ENCODE data around the gene FBN3.
"Not testable (repeated sequence)": the region's sequence is repeated elsewhere in the genome, so short reads cannot be mapped to it uniquely, and the experiment has no call there.

Gene FBN3

GRCh38 chr19:8180018-8180417 is 30.6 kb upstream of the FBN3 start:
- TF ChIP-seq CTCF (conservative IDR thresholded peaks at IDR 0.05): no peak
- peak overlapping the region; percentile 44 for H3K27ac ChIP-seq

- H3K27ac ChIP-seq: no peak overlapping the region
- TF ChIP-seq CTCF (conservative IDR thresholded peaks at IDR 0.05): no peak
Measured at GRCh38 chr19:8174706-8175105, 25.3 kb upstream of the FBN3 start.

GRCh38 chr19:8168537-8168936 is 19.1 kb upstream of the FBN3 start:
- TF ChIP-seq CTCF (conservative IDR thresholded peaks at IDR 0.05): no peak
- H3K27ac ChIP-seq: no peak overlapping the region

- no peak overlapping the region for H3K27ac ChIP-seq
- TF ChIP-seq CTCF (conservative IDR thresholded peaks at IDR 0.05): no peak
Measured at GRCh38 chr19:8167985-8168384, 18.6 kb upstream of the FBN3 start.

- H3K27ac ChIP-seq: no peak overlapping the region
- no peak for TF ChIP-seq CTCF (conservative IDR thresholded peaks at IDR 0.05)
Measured at GRCh38 chr19:8163759-8164158, 14.4 kb upstream of the FBN3 start.

- no peak overlapping the region for H3K27ac ChIP-seq
- no peak for TF ChIP-seq CTCF (conservative IDR thresholded peaks at IDR 0.05)
Measured at GRCh38 chr19:8161135-8161646, 11.8 kb upstream of the FBN3 start.

- H3K27ac ChIP-seq: not testable (repeated sequence)
Measured at GRCh38 chr19:8159322-8159721, 9.9 kb upstream of the FBN3 start.

- H3K27ac ChIP-seq: no peak overlapping the region
- TF ChIP-seq CTCF (conservative IDR thresholded peaks at IDR 0.05): peak; percentile 72
Measured at GRCh38 chr19:8158411-8159074, 9.2 kb upstream of the FBN3 start.

Measured in VCaP (cell line).